ENCODE results near the gene ULK4. TPM values are rescaled to one million over a fixed set of nuclear protein-coding genes. Genes with fewer than 3 reads are reported as not detected.

ULK4 gene
- total and polyA plus RNA-seq, 2 of the 8 experiments (the other 6 are each of a cell fraction or from before 2014, with no cell fraction given): 3.0 to 10.8 TPM

- TF ChIP-seq NANOG (IDR thresholded peaks at IDR 0.05; ENCODE audit: insufficient read depth, low read depth, low read length, poor library complexity, severe bottlenecking): no peak
Observed at GRCh38 chr3:41608347-41608746, 353.6 kb downstream of the ULK4 start (continued).

Data from H1 (cell line).